Measurements from ENCODE around the gene TRPM1. TPM values are rescaled to one million over a fixed set of nuclear protein-coding genes. Genes with fewer than 3 reads are reported as not detected.

TRPM1 gene
- total and polyA plus RNA-seq, 2 donors (not counting 1 experiment from before 2014, with no cell fraction given) = not detected

DNA sequence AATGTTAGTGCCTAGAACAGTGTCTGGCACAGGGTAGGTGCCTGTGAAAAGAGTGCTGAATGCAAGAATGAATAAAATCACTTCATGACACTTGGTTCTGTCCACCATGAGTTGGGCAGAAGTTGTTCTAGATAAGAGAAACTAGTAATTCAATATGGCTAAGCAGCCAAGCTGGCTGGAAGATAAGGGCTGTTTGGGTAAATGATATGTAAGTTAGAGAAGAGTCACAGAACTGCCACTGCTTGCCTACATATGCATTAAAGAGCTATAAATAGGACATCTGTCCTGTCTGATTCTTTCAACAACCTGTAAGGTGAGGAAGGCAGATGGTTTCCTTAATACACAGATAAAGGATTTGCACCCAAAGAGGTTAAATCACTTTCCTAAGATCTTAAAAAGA is 123.2 kb downstream of the TRPM1 start:
- no peaks in the 10 kb centered on the region for H3K4me1 ChIP-seq (ENCODE audit: control insufficient read depth, extremely low read depth, insufficient read depth, low read length)
- H3K79me2 ChIP-seq (ENCODE audit: control insufficient read depth, insufficient read depth, low read length) = peaks cover 21% of the 10 kb centered on the region
- H3K4me3 ChIP-seq (replicated peaks in 1 of 4; ENCODE audit: control extremely low read depth in 1 of 4, insufficient read depth in 1 of 4, low read depth in 3 of 4, low read length in 4 of 4) = no peak overlapping the region
- H3K36me3 ChIP-seq (ENCODE audit: control insufficient read depth, insufficient read depth, low read length) = peaks cover 2% of the 10 kb centered on the region
- no peak overlapping the region for H3K4me2 ChIP-seq (ENCODE audit: extremely low read depth, insufficient read depth, low read length)
- H3K9me3 ChIP-seq (ENCODE audit: control insufficient read depth, insufficient read depth, low read depth, low read length) = no peaks in the 10 kb centered on the region
- no peaks in the 10 kb centered on the region for H4K20me1 ChIP-seq (ENCODE audit: control insufficient read depth, extremely low read depth, insufficient read depth, low read length)
- no peaks in the 10 kb centered on the region for H3K27me3 ChIP-seq (ENCODE audit: control insufficient read depth, insufficient read depth, low read length)
- DNase-seq (ENCODE audit: low read depth in 2 of 2) = no peak
- TF ChIP-seq, protein P1, sequence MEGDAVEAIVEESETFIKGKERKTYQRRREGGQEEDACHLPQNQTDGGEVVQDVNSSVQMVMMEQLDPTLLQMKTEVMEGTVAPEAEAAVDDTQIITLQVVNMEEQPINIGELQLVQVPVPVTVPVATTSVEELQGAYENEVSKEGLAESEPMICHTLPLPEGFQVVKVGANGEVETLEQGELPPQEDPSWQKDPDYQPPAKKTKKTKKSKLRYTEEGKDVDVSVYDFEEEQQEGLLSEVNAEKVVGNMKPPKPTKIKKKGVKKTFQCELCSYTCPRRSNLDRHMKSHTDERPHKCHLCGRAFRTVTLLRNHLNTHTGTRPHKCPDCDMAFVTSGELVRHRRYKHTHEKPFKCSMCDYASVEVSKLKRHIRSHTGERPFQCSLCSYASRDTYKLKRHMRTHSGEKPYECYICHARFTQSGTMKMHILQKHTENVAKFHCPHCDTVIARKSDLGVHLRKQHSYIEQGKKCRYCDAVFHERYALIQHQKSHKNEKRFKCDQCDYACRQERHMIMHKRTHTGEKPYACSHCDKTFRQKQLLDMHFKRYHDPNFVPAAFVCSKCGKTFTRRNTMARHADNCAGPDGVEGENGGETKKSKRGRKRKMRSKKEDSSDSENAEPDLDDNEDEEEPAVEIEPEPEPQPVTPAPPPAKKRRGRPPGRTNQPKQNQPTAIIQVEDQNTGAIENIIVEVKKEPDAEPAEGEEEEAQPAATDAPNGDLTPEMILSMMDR (conservative IDR thresholded peaks at IDR 0.05 in 1 of 2, IDR thresholded peaks at IDR 0.05 in 1 of 2; ENCODE audit: low read depth in 1 of 2, low read length in 2 of 2) = no peak
- no peak for TF ChIP-seq EZH2 (IDR thresholded peaks at IDR 0.05; ENCODE audit: low read length, missing control alignments)
- H2AFZ ChIP-seq (ENCODE audit: low read length) = no peak overlapping the region
- no peak overlapping the region for H3K27ac ChIP-seq (ENCODE audit: insufficient read depth, low read length)
- no peak overlapping the region for H3K9ac ChIP-seq (ENCODE audit: insufficient read depth, low read length)

DNA sequence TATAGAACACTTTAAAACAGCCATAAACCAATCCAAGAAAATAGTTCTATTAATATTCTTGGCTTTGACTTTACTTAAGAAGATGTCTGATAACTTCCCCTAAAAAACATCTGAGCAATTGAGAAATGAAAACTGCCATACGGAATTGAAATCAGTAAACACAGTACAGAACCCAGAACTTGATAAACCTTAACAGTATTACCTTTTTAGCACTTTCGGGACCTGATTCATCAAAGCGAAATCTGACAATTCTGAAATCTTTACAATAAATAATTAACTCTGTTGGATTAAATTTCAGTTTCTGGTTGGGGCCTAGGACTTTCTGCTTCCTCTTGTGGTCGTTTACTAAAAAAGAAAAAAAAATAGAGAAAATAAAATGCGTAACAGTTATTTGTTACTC is 127.4 kb downstream of the TRPM1 start:
- Histone ChIP-seq H3K4me1 (ENCODE audit: control insufficient read depth, extremely low read depth, insufficient read depth, low read length) (peaks cover 2% of the 10 kb centered on the region), H3K27ac (ENCODE audit: insufficient read depth, low read length) (no peak overlapping the region), H4K20me1 (ENCODE audit: control insufficient read depth, extremely low read depth, insufficient read depth, low read length) (peaks cover 1% of the 10 kb centered on the region), H3K79me2 (ENCODE audit: control insufficient read depth, insufficient read depth, low read length) (peaks cover 4% of the 10 kb centered on the region), H3K4me2 (ENCODE audit: extremely low read depth, insufficient read depth, low read length) (no peak overlapping the region), H2AFZ (ENCODE audit: low read length) (no peak overlapping the region), H3K27me3 (ENCODE audit: control insufficient read depth, insufficient read depth, low read length) (no peaks in the 10 kb centered on the region), H3K36me3 (ENCODE audit: control insufficient read depth, insufficient read depth, low read length) (peaks cover 3% of the 10 kb centered on the region), H3K9ac (ENCODE audit: insufficient read depth, low read length) (no peak overlapping the region), H3K9me3 (ENCODE audit: control insufficient read depth, insufficient read depth, low read depth, low read length) (no peaks in the 10 kb centered on the region), H3K4me3 (replicated peaks in 1 of 4; ENCODE audit: control extremely low read depth in 1 of 4, insufficient read depth in 1 of 4, low read depth in 3 of 4, low read length in 4 of 4) (no peak overlapping the region)
- no peak for DNase-seq (ENCODE audit: low read depth in 2 of 2)
- TF ChIP-seq EZH2 (IDR thresholded peaks at IDR 0.05; ENCODE audit: low read length, missing control alignments) = no peak

DNA sequence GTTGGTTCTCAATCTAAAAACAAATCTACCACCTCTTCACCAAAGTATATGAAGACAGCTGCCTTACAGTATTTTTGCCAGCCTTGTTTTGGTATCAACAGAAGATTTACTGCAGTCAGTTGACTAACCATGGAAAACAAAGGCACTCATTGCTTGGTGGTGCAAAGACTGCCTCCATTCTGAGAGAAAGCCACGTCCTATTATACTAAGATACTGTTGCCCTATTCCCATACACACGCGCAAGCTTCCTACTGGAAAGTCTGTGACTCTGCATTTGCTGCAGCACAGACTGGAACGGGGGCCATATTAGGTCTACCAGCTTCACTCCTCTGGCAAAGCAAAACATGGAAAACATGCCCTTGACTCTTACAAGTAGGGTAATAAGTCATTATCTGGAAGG is 128.1 kb downstream of the TRPM1 start:
- Histone ChIP-seq H4K20me1 (ENCODE audit: control insufficient read depth, extremely low read depth, insufficient read depth, low read length) (peaks cover 1% of the 10 kb centered on the region), H3K9me3 (ENCODE audit: control insufficient read depth, insufficient read depth, low read depth, low read length) (no peaks in the 10 kb centered on the region), H3K27me3 (ENCODE audit: control insufficient read depth, insufficient read depth, low read length) (no peaks in the 10 kb centered on the region), H2AFZ (ENCODE audit: low read length) (no peak overlapping the region), H3K36me3 (ENCODE audit: control insufficient read depth, insufficient read depth, low read length) (peaks cover 3% of the 10 kb centered on the region), H3K4me3 (replicated peaks in 1 of 4; ENCODE audit: control extremely low read depth in 1 of 4, insufficient read depth in 1 of 4, low read depth in 3 of 4, low read length in 4 of 4) (no peak overlapping the region), H3K9ac (ENCODE audit: insufficient read depth, low read length) (no peak overlapping the region), H3K27ac (ENCODE audit: insufficient read depth, low read length) (no peak overlapping the region), H3K4me2 (ENCODE audit: extremely low read depth, insufficient read depth, low read length) (no peak overlapping the region), H3K79me2 (ENCODE audit: control insufficient read depth, insufficient read depth, low read length) (peaks cover 3% of the 10 kb centered on the region), H3K4me1 (ENCODE audit: control insufficient read depth, extremely low read depth, insufficient read depth, low read length) (peaks cover 2% of the 10 kb centered on the region)
- no peak for TF ChIP-seq EZH2 (IDR thresholded peaks at IDR 0.05; ENCODE audit: low read length, missing control alignments)
- TF ChIP-seq, protein P1 (conservative IDR thresholded peaks at IDR 0.05 in 1 of 2, IDR thresholded peaks at IDR 0.05 in 1 of 2; ENCODE audit: low read depth in 1 of 2, low read length in 2 of 2) = no peak
- DNase-seq (ENCODE audit: low read depth in 2 of 2) = no peak

All from fibroblast of lung (primary cell).